A549 treated with ZK216348 at 1 μM for 4 hours (cell line): ENCODE measurements around the gene CALML6. TPM values are rescaled to one million over a fixed set of nuclear protein-coding genes. Genes with fewer than 3 reads are reported as not detected.

Experiments
- total RNA-seq: library from RNA; stranded (reverse); fragments of 200-300 nt; extraction: Qiagen RNA extraction; gene quantifications from 5 replicates; pipeline ENCODE4 v1.2.3, GENCODE V29; 2022; ENCODE audit warnings: low read depth

Gene CALML6
- total RNA-seq, result 0.19 to 0.37 TPM (median 0.24 TPM) in 5 replicates

GRCh38 chr1:1914971-1915692 is at the start of gene CALML6:
TSS of gene CALML6 (plus strand) at chr1:1915260. CDS start at chr1:1915281, 21 bp downstream.

GRCh38 chr1:1890506-1891348 is 24.3 kb upstream of the CALML6 start, which contains the start of gene GNB1:
TSS of gene GNB1 (minus strand) at chr1:1891087. CDS start at chr1:1825453, 65,634 bp downstream.

GRCh38 chr1:1918901-1919303 is 3.8 kb downstream of the CALML6 start, which contains the start of gene TMEM52:
TSS of gene TMEM52 (minus strand) at chr1:1919279. CDS start at chr1:1919265, 14 bp downstream.

Other genes starting within 250 kb of the CALML6 start
- 9.1 to 14.2 TPM (median 12.3 TPM) in 5 replicates for gene SLC35E2B, start 222.5 kb upstream of the CALML6 start, total RNA-seq
- gene CDK11A, start 190.9 kb upstream of the CALML6 start, total RNA-seq, result 20.5 to 26.2 TPM (median 24.1 TPM) in 5 replicates
- 25.1 to 43.3 TPM (median 39.8 TPM) in 5 replicates for gene NADK, start 136.8 kb upstream of the CALML6 start, total RNA-seq
- 175 to 218 TPM (median 209 TPM) in 5 replicates for gene GNB1, start 24.2 kb upstream of the CALML6 start, total RNA-seq
- 0.32 to 1.7 TPM (median 0.82 TPM) in 5 replicates for gene TMEM52, start 4.0 kb downstream of the CALML6 start, total RNA-seq
- 0.02 to 0.07 TPM in 2 of 5 replicates, not detected in the others for gene CFAP74, start 88.5 kb downstream of the CALML6 start, total RNA-seq
- 0.19 to 0.83 TPM (median 0.41 TPM) in 5 replicates for gene GABRD, start 104.1 kb downstream of the CALML6 start, total RNA-seq
- gene PRKCZ, start 135.2 kb downstream of the CALML6 start, total RNA-seq, result 7.0 to 11.7 TPM (median 10.3 TPM) in 5 replicates